Measurements from ENCODE around the gene CCT7. TPM values are rescaled to one million over a fixed set of nuclear protein-coding genes. Genes with fewer than 3 reads are reported as not detected.

Gene CCT7
- total and polyA plus RNA-seq, 2 donors (not counting 3 experiments of a cell fraction or from before 2014, with no cell fraction given), result 343 to 362 TPM

DNA sequence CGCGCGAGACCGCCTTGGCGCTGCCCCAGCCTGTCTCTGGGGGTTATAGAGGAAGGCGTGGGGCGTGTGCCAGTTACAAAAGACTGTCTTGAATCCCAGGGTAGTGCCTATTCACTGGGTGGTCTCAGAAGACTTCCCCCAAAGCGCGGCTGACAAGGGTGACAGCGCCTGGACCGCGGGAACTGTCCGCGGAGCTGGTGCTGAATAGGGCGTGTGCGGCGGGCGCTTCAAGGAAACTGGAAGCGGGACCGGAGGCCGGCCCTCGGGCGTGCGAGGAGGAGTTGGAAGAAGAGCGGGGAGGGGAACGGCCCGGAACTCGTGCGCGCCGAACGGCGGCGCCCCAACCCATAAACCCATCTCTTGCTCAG, 57.0 kb downstream of the CCT7 start:
- Histone ChIP-seq H3K4me1 (ENCODE audit: control insufficient read depth, extremely low read depth, insufficient read depth, low read length) (no peaks in the 10 kb centered on the region), H3K36me3 (ENCODE audit: control insufficient read depth in 2 of 2, extremely low read depth in 1 of 2, insufficient read depth in 2 of 2, low read length in 2 of 2) (no peaks in the 10 kb centered on the region), H3K79me2 (ENCODE audit: control insufficient read depth, insufficient read depth, low read length) (no peaks in the 10 kb centered on the region), H3K4me2 (ENCODE audit: insufficient read depth, low read length) (peak overlapping the region; percentile 35), H4K20me1 (replicated peaks; ENCODE audit: control insufficient read depth, extremely low read depth, insufficient read depth, low read length) (no peaks in the 10 kb centered on the region), H3K4me3 (replicated peaks in 1 of 3; ENCODE audit: insufficient read depth in 1 of 3, low read depth in 1 of 3, low read length in 3 of 3) (no peak overlapping the region), H3K27ac (ENCODE audit: insufficient read depth, low read depth, low read length) (no peak overlapping the region), H2AFZ (ENCODE audit: low read depth, low read length) (no peak overlapping the region), H3K9ac (replicated peaks; ENCODE audit: extremely low read depth, insufficient read depth, low read length) (no peak overlapping the region), H3K9me1 (replicated peaks; ENCODE audit: control insufficient read depth, extremely low read depth, insufficient read depth, low read length) (no peaks in the 10 kb centered on the region), H3K27me3 (ENCODE audit: control insufficient read depth in 2 of 2, insufficient read depth in 2 of 2, low read length in 2 of 2) (peaks cover 52 to 88% of the 10 kb centered on the region in 2 experiments), H3K9me3 (replicated peaks; ENCODE audit: control insufficient read depth, insufficient read depth, low read length) (no peaks in the 10 kb centered on the region)
- ChIA-PET POLR2A (no interaction called here), CTCF (interaction anchor here (0.6 to 2.4 kb wide), 5 partner anchors 9 to 398 kb away, joined by 3 to 8 read pairs (median 7); partner anchors contain the start of gene CCT7)
- FAIRE-seq (peak; percentile 28), DNase-seq (ENCODE audit: low read depth, low spot score) (peak; percentile 55)
- BruUV-seq (replicated peaks), result no TSS peak
- TF ChIP-seq, protein P1, sequence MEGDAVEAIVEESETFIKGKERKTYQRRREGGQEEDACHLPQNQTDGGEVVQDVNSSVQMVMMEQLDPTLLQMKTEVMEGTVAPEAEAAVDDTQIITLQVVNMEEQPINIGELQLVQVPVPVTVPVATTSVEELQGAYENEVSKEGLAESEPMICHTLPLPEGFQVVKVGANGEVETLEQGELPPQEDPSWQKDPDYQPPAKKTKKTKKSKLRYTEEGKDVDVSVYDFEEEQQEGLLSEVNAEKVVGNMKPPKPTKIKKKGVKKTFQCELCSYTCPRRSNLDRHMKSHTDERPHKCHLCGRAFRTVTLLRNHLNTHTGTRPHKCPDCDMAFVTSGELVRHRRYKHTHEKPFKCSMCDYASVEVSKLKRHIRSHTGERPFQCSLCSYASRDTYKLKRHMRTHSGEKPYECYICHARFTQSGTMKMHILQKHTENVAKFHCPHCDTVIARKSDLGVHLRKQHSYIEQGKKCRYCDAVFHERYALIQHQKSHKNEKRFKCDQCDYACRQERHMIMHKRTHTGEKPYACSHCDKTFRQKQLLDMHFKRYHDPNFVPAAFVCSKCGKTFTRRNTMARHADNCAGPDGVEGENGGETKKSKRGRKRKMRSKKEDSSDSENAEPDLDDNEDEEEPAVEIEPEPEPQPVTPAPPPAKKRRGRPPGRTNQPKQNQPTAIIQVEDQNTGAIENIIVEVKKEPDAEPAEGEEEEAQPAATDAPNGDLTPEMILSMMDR (IDR thresholded peaks at IDR 0.05; ENCODE audit: extremely low read depth in 1 of 2, insufficient read depth in 1 of 2, low read depth in 1 of 2, low read length in 2 of 2), result no peak
- TF ChIP-seq POLR2AphosphoS5 (IDR thresholded peaks at IDR 0.05; ENCODE audit: insufficient read depth, low read depth, low read length), result no peak
- TF ChIP-seq GATA2 (IDR thresholded peaks at IDR 0.05; ENCODE audit: insufficient read depth, insufficient read length, low read depth, low read length), result no peak
- no peak for TF ChIP-seq JUN (IDR thresholded peaks at IDR 0.05; ENCODE audit: borderline replicate concordance, insufficient read depth, insufficient read length, low read depth)
- dilution Hi-C loops (cut with MboI; ENCODE audit: extremely low pct_ligation_motif_present, low sequenced_read_pairs) (no loop called here), intact Hi-C loops (cut with micrococcal nuclease) (no loop called here)

Data from endothelial cell of umbilical vein (primary cell).